H1 (cell line): ENCODE measurements around the gene TXNDC11. TPM values are rescaled to one million over a fixed set of nuclear protein-coding genes. Genes with fewer than 3 reads are reported as not detected.
A peak's percentile ranks its signal among the peaks of the same experiment; 100 is the strongest.

ENCODE experiments used
- CHD7 ChIP-seq: fragments of 300-600 bp; sonication (generic); IDR thresholded peaks from 2 replicates; pipeline ENCODE4 v1.7.1; 2012; ENCODE audit warnings: low read length, moderate library complexity, mild to moderate bottlenecking, inconsistent platforms; ENCODE audit not compliant: insufficient replicate concordance
- E2F6 ChIP-seq: IDR thresholded peaks from 2 replicates; pipeline ENCODE4 v1.6.1; 2012; ENCODE audit warnings: inconsistent platforms
- EGR1 ChIP-seq: IDR thresholded peaks from 2 replicates; pipeline ENCODE4 v1.6.1; 2011; ENCODE audit warnings: low read depth, low read length, borderline replicate concordance
- FOSL1 ChIP-seq: IDR thresholded peaks from 2 replicates; pipeline ENCODE4 v1.6.1; 2011; ENCODE audit warnings: mild to moderate bottlenecking, low read depth, low read length, moderate library complexity; ENCODE audit not compliant: insufficient read depth
- HDAC2 ChIP-seq, 2 experiments: fragments of 300-600 bp in 1 of 2; sonication (generic) in 1 of 2; IDR thresholded peaks; 2 replicates each; pipeline ENCODE4 v1.6.1; 2011 to 2012; ENCODE audit warnings: low read depth in 2 of 2, low read length in 2 of 2, mild to moderate bottlenecking in 2 of 2, moderate library complexity in 2 of 2, borderline replicate concordance in 1 of 2, inconsistent platforms in 1 of 2
- HDAC6 ChIP-seq: IDR thresholded peaks from one replicate; pipeline ENCODE4 v1.7.1; 2012; ENCODE audit warnings: low read depth, mild to moderate bottlenecking, inconsistent platforms, low read length, moderate library complexity
- SP4 ChIP-seq: IDR thresholded peaks from 2 replicates; pipeline ENCODE4 v1.6.1; 2012; ENCODE audit warnings: low read length, inconsistent platforms
- ZNF274 ChIP-seq: IDR thresholded peaks from 2 replicates; pipeline ENCODE4 v1.7.0; 2012; ENCODE audit warnings: low read length, borderline replicate concordance; ENCODE audit errors: extremely low read depth
- polyA plus RNA-seq, 7 experiments: library from polyadenylated mRNA; depleted of rRNA in 3 of 7; stranded (reverse) in 5 of 7; unstranded in 2 of 7; fragments of >200 nt in 5 of 7; fragments of 200-250 nt in 2 of 7; gene quantifications; 1 replicate in 5 of 7; 2 replicates in 1 of 7; 4 replicates in 1 of 7; pipeline versions ENCODE4 v1.2.1 to v1.2.3, GENCODE V29; 2011 to 2013; ENCODE audit warnings: missing spikeins in 2 of 7, mixed read lengths in 2 of 7
- total RNA-seq: library from RNA; stranded (reverse); fragmentation: NEBNext Ultra II Directional; extraction: Animal tissue kit (Norgen Biotek cat#: 25700); gene quantifications from 2 replicates; pipeline ENCODE4 v1.2.1, GENCODE V29; 2021

The TXNDC11 gene
- total and polyA plus RNA-seq, 2 of the 8 experiments (the other 6 are each of a cell fraction or from before 2014, with no cell fraction given), result 13.5 to 13.8 TPM

- TF ChIP-seq E2F6 (no peak), HDAC6 (no peak), SP4 (peak; percentile 60; the same call in 1 of the 2 replicates), CHD7 (no peak), HDAC2 (IDR thresholded peaks at IDR 0.05; ENCODE audit: borderline replicate concordance in 1 of 2, low read depth in 2 of 2, low read length in 2 of 2) (peak; percentile 52 to 86; a peak in 1 of 4 replicates), FOSL1 (no peak), ZNF274 (no peak), EGR1 (no peak)
Measured at GRCh38 chr16:11742536-11743307, at the start of gene TXNDC11 (continued).
